A549 (cell line): ENCODE results near the gene ACTL7B.

Experiments
- ATOH8 ChIP-seq: fragments of 250-450 bp; sonication (Bioruptor Pico); IDR thresholded peaks from 2 replicates; pipeline ENCODE4 v1.5.0; 2020; ENCODE audit warnings: low read depth, mild to moderate bottlenecking, moderate library complexity
- BHLHE40 ChIP-seq: IDR thresholded peaks from 2 replicates; pipeline ENCODE4 v1.6.1; 2012; ENCODE audit warnings: low read depth, low read length, inconsistent platforms
- EP300 ChIP-seq, 2 experiments: fragments of >200 bp; sonication (Bioruptor Twin); formaldehyde crosslinking; IDR thresholded peaks; 2 replicates in 1 of 2; 3 replicates in 1 of 2; pipeline ENCODE4 v1.6.1; 2016 to 2017
- POLR2AphosphoS2 ChIP-seq: conservative IDR thresholded peaks from 2 replicates; pipeline ENCODE4 v1.6.1; 2012; ENCODE audit warnings: low read length, improper control_type of control experiment, inconsistent platforms
- RAD21 ChIP-seq, 2 experiments: fragments of >200 bp in 1 of 2; sonication (Bioruptor Twin) in 1 of 2; formaldehyde crosslinking in 1 of 2; IDR thresholded peaks in 1 of 2; conservative IDR thresholded peaks in 1 of 2; 2 replicates in 1 of 2; 3 replicates in 1 of 2; pipeline ENCODE4 v1.6.1; 2012 to 2018; ENCODE audit warnings: inconsistent platforms in 1 of 2
- TP53 ChIP-seq: fragments of 250-450 bp; sonication (Bioruptor Pico); IDR thresholded peaks from 2 replicates; pipeline ENCODE4 v1.5.0; 2021; ENCODE audit warnings: mild to moderate bottlenecking, moderate library complexity
- TF ChIP-seq, protein P1 (sequence below): fragments of >200 bp; sonication (Bioruptor Twin); formaldehyde crosslinking; IDR thresholded peaks from 3 replicates; pipeline ENCODE4 v1.5.1; 2016
- TF ChIP-seq, protein P2 (sequence below): fragments of 200-600 bp; sonication (generic); IDR thresholded peaks from 2 replicates; pipeline ENCODE4 v1.6.1; 2016; ENCODE audit warnings: antibody characterized with exemption, mild to moderate bottlenecking, moderate library complexity
- TF ChIP-seq, protein P3 (sequence below): IDR thresholded peaks from 2 replicates; pipeline ENCODE4 v1.6.1; 2012

- no peak for TF ChIP-seq BHLHE40
- TF ChIP-seq, protein P1, sequence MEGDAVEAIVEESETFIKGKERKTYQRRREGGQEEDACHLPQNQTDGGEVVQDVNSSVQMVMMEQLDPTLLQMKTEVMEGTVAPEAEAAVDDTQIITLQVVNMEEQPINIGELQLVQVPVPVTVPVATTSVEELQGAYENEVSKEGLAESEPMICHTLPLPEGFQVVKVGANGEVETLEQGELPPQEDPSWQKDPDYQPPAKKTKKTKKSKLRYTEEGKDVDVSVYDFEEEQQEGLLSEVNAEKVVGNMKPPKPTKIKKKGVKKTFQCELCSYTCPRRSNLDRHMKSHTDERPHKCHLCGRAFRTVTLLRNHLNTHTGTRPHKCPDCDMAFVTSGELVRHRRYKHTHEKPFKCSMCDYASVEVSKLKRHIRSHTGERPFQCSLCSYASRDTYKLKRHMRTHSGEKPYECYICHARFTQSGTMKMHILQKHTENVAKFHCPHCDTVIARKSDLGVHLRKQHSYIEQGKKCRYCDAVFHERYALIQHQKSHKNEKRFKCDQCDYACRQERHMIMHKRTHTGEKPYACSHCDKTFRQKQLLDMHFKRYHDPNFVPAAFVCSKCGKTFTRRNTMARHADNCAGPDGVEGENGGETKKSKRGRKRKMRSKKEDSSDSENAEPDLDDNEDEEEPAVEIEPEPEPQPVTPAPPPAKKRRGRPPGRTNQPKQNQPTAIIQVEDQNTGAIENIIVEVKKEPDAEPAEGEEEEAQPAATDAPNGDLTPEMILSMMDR: no peak
- TF ChIP-seq POLR2AphosphoS2: no peak
- no peak for TF ChIP-seq RAD21 (conservative IDR thresholded peaks at IDR 0.05 in 1 of 2, IDR thresholded peaks at IDR 0.05 in 1 of 2)
- TF ChIP-seq ATOH8 (CRISPR knock-in tag): no peak
- TF ChIP-seq, protein P2, sequence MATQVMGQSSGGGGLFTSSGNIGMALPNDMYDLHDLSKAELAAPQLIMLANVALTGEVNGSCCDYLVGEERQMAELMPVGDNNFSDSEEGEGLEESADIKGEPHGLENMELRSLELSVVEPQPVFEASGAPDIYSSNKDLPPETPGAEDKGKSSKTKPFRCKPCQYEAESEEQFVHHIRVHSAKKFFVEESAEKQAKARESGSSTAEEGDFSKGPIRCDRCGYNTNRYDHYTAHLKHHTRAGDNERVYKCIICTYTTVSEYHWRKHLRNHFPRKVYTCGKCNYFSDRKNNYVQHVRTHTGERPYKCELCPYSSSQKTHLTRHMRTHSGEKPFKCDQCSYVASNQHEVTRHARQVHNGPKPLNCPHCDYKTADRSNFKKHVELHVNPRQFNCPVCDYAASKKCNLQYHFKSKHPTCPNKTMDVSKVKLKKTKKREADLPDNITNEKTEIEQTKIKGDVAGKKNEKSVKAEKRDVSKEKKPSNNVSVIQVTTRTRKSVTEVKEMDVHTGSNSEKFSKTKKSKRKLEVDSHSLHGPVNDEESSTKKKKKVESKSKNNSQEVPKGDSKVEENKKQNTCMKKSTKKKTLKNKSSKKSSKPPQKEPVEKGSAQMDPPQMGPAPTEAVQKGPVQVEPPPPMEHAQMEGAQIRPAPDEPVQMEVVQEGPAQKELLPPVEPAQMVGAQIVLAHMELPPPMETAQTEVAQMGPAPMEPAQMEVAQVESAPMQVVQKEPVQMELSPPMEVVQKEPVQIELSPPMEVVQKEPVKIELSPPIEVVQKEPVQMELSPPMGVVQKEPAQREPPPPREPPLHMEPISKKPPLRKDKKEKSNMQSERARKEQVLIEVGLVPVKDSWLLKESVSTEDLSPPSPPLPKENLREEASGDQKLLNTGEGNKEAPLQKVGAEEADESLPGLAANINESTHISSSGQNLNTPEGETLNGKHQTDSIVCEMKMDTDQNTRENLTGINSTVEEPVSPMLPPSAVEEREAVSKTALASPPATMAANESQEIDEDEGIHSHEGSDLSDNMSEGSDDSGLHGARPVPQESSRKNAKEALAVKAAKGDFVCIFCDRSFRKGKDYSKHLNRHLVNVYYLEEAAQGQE: no peak
- no peak for TF ChIP-seq EP300 (IDR thresholded peaks at IDR 0.05)
- TF ChIP-seq, protein P3, sequence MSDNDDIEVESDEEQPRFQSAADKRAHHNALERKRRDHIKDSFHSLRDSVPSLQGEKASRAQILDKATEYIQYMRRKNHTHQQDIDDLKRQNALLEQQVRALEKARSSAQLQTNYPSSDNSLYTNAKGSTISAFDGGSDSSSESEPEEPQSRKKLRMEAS: no peak
- no peak for TF ChIP-seq TP53 (CRISPR knock-in tag)
These were observed 9.3 kb upstream of the ACTL7B start for GRCh38 chr9:108865037-108865436.
